HG02938 (cell line): Measurements from ENCODE around the gene CFAP92.

ENCODE experiments used
- ATAC-seq: cut with Tn5 transposase; IDR thresholded peaks from one replicate; pipeline ENCODE4 v1.9.1; 2021; ENCODE audit warnings: mild to moderate bottlenecking, moderate library complexity; ENCODE audit not compliant: unreplicated experiment

The CFAP92 gene

DNA sequence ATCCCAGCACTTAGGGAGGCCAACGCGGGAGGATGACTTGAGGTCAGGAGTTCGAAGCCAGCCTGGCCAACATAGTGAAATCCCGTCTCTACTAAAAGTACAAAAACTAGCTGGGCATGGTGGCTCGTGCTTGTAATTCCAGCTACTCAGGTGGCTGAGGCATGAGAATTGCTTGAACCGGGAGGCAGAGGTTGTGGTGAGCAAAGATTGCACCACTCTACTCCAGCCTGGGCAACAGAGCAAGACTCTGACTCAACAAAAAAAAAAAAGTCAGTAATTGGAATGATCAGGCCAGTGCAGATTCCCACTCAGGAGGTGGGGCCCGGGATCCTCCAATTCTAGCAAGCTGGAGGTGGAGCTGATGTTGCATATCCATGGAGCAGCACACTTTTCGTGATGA is 5.6 kb downstream of the CFAP92 start:
- no peak for ATAC-seq

DNA sequence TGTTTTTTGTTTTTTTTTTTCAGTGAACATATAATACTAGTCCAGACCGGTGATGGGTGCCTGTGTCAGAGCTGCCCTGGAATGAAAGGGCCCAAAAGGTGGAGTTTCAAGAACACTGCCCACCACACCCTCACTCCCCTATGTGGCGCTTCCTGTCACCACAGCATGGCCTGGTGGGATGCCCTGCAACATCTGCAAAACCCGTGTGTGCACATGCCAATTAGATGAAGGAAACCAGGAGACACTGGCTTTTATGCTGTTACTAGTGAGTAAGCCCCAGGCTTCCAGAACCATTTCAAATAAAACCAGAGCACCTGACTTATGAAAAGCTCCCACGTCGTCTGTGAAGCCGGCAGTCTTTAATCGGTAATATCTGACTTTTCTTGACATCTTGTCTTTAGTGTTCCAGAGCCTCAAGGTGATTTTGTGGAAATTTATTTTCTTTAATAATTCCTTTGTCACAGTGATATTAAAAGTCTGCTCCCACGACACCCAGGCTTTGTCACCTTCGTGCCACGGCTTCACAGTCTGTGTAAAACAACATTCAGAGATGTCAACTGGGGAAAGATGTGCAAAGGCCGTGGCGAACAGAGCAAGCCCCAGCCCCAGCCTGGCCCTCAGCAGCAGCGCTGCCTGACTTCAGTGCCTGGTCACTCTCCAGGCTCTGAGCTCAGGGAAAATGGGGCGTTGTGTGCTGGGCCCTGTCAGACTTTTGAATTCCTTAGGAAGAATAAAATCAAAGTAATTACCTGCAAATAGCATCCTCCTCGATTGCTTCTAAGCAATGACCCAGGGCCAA is 6.4 kb downstream of the CFAP92 start:
- no peak for ATAC-seq

DNA sequence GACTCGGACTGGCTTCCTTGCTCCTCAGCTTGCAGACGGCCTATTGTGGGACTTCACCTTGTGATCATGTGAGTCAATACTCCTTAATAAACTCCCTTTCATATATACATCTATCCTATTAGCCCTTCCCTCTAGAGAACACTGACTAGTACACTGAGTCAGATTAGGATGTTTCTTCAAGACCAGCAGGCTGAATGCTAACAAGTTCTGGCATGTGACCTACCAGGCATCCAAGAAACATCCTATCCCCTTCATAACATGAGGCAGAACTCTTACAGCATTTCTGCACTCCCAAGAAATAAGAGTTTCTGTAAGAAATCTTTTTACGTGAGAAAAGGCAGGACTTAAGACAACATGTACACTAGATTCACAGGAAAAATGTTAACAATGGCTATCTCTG is 9.3 kb downstream of the CFAP92 start:
- ATAC-seq: no peak

DNA sequence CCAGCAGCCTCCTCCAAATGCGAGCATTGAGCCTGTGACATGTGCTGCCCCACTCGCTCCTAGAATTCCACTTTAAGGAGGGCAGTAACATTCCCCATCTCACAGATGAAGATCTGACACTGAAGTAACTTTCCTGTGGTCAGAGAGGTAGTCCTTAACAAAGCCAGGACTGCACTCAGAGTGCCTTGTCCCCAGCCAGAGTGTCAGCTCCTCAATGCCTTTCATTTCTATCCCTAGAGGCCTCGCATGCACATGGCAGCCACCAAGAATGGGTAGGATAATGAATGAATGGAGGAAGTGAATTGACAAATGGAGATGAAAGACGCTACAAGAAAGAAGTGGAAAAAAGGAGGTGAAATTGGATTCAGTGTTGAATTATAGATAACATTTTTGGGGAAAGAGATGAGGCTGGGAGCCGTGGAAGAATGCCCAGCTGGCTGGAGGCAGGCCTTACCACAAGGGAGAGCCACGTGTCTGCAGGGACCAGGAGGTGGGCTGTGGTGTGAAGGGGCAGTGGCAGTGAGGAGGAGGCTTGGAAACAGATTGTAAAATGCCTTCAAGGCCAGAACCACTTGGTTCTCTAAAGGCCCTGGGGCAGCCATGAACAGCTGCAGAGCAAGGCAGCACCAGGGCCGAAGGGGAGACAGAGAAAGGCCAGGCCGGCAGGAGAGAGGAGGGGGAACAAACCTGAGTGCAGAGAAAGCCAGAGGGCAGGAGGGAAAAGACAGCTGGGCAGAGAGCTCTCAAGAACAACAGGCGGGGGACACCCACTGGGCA is 10.4 kb downstream of the CFAP92 start:
- ATAC-seq: no peak

DNA sequence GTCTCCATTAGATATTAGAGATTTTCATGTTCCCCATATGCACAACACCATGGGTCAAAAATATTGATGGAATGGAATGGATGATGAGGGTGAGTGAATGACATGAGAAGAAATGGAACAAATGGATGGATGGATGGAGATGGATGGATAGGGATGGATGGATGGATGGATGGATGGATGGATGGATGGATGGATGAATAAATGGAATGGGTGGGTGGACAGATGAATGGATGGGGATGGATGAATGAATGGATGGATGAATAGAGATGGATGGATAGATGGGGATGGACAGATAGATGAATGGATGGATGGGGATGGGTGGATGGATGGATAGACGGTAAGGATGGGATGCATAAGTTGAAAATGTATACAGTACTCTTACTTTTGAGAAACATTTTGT is 18.6 kb downstream of the CFAP92 start:
- no peak for ATAC-seq

DNA sequence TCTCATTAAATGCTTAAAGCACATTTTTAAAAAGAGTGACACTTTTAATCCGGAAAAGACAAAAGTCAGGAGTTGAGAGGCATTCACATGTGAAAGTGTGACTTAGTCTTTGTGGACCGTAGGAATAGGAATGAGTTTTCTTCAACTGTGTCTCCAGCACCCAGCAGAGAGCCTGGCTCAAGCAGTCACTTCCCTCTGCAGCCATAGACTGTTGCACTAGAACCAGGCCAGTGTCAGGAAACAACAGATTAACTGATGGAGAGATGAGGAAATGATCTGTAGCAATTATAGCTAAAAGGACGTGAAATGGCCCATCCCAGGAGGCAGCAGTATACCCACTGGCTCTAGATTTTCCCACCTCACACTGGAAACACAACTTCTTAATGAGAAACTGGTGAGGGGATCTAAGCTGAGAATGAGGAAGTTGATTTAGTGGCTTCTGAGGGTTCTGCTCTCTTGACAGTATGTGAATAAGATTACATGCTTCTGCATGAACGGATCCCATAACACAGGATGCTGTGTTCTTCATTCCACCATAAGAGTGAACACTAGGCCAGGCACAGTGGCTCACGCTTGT is 19.8 kb downstream of the CFAP92 start:
- no peak for ATAC-seq

DNA sequence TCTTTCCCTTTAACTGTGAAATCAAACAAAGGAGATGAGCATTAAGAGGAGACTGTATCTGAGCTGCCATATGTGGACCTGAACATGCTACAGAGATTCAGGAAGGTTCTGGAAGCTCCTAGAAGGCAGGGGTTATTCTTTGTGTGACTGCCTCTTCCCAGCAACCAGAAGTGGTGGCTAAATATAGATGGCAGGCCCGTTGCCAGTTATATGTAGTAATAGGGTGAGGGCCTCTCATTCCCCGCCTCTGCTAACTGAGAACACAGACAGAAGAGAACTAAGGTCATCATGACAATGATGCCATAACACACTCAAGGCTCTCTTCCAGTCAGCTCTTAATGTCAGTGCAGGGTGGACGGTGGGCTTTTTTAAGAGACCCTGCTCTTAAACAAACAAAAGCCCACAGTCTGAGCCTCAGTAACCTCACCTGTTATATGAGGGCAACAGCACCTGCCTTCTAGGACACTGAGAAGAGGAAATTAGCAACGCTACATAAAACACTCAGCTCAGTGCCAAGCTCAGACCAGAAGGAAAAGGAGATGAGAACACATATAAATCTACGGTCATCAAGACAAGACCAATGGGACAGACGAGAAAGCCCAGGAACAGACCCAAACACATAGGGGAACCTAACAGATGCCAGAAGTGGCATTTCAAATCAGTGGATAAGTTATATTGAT is 22.3 kb downstream of the CFAP92 start:
- no peak for ATAC-seq

DNA sequence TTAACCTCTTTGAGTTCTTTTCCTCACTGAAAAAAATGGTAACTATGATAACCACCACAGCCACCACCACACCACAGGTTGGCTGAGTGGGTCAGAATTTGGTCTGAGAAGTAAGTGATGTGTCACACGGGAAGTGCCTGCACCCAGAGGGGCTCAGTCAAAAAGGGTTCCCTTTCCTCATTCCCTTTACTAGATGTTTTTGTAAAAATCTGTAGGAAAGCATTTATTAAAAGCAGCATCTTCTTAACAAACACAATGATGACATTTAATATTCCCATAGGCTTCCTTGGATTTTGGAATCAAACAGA is 23.2 kb downstream of the CFAP92 start:
- ATAC-seq: no peak

DNA sequence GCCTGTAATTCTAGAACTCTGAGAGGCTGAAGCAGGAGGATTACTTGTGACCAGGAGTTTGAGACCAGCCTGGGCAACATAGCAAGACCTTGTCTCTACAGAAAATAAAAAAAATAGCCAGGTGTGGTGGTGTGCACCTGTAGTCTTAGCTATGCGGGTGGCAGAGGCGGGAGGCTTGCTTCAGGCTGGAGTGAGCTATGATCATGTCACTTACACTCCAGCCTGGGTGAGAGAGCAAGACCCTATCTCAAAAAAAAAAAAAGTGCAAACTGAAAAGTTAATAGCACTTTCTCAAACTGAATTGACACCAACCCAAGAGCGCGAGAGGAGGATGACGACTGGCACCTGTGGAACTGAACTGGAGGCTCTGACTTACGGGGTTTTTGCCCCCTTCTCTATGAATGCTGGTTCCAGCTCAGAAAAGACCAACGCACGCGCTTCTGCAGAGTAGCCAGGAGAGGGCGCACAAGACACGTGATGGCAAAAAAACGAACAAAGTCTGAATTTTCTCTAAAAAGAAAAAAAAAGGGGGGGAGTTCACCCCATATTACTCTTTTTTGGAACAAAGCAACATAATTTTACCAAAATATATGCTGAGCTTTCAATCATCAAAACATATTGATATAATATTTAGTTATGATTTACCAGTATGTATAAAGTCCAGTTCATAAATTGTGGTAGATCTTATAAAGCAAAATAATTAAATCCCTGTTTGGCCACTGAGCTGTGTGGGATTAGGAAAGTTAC is 23.7 kb downstream of the CFAP92 start:
- no peak for ATAC-seq

DNA sequence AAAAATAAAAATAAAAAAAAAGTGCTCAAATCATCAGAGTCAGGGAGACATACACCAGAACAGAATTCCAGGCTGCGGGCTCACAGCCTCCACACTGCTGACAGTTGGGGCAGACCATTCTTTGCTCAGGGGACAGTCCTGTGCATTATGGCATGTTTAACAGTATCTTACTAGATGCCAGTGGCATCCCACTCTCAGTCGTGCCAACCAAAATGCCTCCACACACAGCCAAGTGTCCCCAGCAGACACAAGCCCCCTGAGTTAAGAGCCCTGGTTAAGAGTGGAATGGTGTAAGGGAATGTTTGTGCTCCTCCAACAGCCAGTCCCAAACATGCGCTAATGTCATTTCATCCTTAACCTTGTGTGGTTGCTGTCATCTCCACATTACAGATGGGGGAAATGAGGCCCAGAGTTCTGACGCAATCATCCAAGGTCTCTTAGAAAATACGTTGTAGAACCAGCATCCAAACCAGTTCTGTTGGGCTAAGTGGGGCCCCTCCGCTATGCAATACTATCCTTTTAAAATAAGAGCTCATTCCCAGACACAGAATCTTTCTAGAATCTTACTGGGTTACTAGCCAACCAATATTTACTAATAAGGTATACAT is 26.0 kb downstream of the CFAP92 start:
- ATAC-seq: no peak

DNA sequence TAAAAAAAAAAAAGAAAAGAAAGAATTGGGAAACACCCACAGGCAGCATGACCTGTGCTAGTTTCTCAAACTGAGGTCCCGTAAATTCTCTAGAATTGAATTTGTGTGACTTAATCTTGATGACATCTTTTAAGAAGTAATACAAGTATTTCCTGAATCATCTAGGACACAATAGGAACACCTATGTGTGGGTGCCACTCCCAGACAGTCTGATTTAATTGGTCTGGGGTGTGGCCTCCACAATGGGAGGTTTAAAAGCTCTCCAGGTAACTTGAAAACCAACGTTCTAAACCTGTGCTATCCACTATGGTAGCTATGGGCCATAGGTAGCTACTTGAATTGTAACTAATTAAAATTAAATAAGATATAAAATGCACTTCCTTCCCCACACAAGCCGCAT is 28.1 kb downstream of the CFAP92 start:
- no peak for ATAC-seq

DNA sequence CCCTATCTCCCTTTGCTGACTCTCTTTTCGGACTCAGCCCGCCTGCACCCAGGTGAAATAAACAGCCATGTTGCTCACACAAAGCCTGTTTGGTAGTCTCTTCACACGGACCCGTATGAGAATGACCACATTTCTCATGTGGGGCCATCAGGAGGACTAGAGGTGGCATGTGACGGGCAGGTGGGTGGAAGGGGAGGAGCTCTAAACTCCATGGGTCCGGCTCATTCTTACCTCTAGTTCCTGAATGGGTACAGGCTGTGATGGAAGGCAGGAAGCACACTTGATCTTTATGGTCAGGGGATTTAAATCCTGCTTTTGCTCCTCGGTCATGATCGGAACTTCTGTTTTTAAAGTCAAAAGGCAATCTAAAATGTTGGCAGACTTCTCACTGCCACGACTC is 28.6 kb downstream of the CFAP92 start:
- ATAC-seq: no peak

DNA sequence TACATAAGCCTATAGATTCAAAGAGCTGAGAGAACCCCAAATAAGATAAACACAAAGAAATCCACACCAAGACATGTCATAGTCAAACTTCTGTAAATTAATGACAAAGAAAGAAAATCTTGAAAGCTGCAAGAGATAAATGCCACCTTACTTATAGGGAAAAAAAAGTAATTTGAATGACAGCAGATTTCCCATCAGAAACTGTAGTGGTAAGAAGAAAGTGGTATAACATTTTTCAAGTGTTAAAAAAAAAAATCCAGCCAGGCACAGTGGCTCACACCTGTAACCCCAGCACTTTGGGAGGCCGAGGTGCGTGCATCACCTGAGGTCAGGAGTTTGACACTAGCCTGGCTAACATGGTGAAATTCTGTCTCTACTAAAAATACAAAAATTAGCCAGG is 37.4 kb downstream of the CFAP92 start:
- ATAC-seq: no peak

DNA sequence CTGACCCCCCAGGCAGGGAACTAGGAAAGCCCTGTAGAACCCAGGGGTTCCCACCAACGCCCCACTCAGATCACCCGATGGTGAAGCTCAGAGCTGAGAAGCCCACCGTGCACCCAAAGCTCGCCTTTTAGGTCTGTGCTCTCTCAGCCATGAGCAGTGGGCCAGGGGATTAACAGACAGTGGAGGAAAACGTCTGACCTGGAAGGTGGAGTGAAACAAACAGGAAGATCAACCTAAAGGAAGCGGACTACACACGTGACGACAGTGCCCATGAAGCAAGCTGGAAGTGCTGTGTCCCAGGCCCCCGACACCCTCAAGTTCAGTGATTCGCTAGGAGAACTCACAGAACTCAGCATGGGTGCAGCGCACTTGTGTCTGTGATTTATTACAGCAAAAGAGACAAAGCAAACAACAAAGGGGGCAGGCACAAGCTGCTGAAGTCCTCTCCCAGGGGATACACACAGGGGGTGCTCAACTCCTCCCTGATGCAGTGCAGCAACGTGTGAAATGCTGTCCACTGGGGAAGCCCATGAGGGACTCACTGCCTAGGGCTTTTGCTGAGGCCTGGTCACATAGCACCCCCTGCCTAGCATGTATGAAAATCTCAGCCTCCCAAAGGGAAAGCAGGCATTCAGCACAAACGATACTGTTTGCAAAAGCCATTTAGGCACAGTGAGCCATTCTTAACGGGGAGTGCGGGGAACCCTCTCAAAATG is 43.5 kb downstream of the CFAP92 start:
- no peak for ATAC-seq

DNA sequence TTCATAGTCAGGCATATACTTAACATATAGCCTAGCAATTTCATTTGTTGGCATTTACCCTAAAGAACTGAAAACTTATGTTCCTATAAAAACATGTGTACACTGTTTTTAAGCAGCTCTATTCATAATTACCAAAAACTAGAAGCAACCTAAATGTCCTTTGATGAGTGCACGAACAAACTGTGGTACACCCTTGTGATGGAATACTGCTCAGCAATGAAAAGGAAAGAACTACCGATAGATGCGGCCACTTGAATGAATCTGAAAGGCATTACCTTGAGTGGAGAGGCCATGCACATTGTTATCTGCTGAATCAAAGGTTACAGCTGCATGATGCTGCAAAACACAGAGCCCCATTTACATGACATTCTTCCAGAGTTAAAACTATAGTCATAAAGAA is 44.7 kb downstream of the CFAP92 start:
- no peak for ATAC-seq

DNA sequence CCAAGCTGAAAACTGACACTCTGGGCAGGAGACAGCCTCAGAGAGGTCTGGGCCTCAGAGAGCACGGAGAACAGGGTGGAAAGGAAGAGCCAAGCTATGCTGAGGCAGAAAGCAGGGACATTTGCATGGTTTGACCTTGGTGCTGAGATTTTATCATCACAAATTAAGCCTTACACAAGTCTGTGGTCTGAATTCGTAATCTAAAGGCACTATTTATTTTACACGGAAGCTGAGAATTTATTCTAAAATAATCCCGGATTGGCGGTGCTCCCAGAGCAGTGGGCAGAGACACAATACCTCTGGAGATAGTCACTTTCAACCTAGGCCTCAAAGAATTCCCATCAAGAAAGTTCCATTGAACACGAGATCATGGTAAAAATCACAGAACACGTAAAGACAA is 47.5 kb downstream of the CFAP92 start:
- no peak for ATAC-seq

DNA sequence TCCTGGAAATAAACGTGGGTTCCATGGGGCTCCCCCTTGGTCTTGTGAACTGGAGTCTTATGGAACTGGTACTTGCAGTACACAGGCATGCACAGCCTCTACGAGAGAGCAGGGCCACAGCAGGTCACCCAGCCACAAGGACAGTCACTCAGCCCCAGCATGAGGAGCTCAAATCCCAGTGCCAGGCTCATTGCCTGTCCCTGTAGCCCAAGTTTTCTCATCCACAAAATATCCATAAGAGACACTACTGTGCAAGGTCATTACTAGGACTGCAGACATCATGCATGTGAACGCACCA is 48.0 kb downstream of the CFAP92 start:
- ATAC-seq: no peak

DNA sequence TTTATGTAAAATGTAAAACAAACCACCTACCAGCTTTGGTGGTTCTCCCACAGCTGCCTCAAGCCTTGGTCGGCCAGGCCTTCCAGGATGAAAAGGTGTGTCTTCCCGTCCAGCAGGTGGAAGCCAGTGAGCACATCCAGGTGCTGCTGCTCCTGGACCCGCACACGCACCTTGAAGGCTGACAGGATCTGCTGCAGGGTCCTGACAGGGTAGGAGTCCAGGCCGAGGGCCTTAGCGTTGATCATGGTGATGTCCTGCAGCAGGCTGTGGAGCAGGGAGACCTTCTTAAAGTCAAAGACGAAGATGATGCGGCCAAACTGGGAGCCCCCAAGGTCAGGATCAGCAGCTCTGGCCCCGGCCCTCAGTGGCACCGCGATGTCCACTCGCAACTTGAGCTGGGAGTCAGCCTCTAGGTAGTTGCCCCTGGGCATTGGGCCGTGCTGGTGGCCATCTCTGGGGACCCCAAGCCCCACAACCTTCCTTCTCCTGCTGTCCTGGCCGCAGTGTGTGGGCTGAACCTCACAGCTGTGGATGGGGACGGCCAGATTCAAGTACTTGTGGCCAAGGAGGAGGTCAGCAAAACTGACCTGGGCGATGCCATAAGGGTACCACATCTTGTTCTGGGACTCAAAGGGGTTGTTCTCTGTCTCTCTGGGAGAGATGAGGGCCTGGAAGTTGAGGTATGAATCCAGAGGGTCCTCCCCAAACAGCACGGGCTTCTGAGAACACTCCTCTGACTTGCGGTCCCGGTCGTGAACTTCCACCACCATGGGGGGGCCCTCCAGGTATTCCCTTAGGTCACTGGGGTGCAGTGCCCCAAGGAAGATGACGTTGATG is 48.6 kb downstream of the CFAP92 start:
- ATAC-seq: no peak
